G401 (cell line): ENCODE results near the gene USP33. TPM values are rescaled to one million over a fixed set of nuclear protein-coding genes. Genes with fewer than 3 reads are reported as not detected.
"Not testable (repeated sequence)": the region's sequence is repeated elsewhere in the genome, so short reads cannot be mapped to it uniquely, and the experiment has no call there.

ENCODE experiments used
- DNase-seq: peaks from one replicate; pipeline ENCODE4 v3.0.0-alpha.2; 2015; ENCODE audit warnings: low spot score
- in situ Hi-C: cut with HindIII; loops from 2 replicates; pipeline ENCODE4 v1.10.0; 2016; ENCODE audit warnings: low sequenced_read_pairs, mixed read lengths
- total RNA-seq: library from RNA; depleted of rRNA; stranded (reverse); fragments of >200 nt; shearing (Covaris generic); gene quantifications from 2 replicates; pipeline ENCODE4 v1.2.3, GENCODE V29; 2014

Gene USP33
- total RNA-seq, 1 experiment from 2014 or later: 67.4 TPM

DNA sequence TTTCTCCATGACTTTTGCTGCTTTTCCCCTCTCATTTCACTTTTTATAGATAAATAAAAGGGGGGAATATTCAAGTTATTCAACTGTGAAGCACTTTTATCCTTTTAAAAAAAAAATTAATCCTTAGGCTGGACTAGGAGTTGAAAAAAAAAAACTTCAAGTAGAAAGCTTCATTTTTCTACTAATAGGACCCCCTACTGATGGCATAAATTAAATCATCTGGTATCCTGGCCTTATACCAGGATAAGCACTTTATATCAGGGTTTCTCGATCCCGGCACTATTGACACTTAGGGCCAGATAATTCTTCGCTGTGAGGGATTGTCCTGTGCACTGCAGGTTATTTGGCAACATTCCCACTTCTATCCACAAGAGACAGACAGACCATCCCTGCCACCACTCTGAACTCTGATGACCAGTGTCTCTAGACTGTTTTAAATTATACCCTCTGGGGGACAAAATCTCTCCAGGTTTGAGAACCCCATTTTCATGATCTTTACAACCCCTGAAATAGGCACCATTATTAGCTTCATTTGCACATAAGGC, 17.6 kb downstream of the USP33 start:
- in situ Hi-C loops: no loop called here
- DNase-seq: peak; percentile 22

DNA sequence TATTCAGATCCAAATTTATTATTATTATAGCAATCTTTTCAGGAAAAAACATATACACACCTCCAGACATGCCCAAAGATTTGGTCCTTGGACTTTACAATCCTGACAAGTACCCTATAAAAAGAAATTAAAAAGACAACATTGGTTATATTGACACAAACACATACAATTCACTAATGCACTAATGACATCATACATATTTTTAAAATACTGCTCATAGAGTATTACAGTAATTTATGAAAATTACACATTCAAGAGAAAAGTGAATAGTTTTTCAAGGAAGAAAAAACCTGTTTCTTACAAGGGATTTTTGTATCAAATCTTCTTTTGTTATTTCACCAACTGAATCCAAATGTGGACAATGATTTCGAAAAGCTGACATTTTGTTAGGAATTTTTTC, 18.3 kb downstream of the USP33 start:
- in situ Hi-C loops: no loop called here
- no peak for DNase-seq

DNA sequence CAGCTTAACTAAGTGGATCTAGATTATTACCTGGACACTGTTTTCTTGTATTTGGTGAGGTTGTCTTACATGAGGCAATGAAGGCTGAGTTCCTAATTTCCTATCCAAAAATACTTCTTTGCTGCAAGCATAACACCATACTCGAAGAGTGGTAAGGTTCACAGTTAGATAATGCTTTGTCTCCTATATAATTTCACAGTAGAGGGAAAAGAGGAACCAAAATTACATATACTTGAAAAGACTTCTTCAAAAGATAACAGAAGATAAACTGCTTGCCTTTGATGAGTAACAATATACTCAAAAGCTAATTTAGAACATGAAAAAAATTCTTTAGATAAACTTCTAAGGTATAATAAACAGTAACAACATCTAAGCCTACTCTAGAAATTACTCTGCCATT, 20.4 kb downstream of the USP33 start:
- no peak for DNase-seq
- in situ Hi-C loops: no loop called here

DNA sequence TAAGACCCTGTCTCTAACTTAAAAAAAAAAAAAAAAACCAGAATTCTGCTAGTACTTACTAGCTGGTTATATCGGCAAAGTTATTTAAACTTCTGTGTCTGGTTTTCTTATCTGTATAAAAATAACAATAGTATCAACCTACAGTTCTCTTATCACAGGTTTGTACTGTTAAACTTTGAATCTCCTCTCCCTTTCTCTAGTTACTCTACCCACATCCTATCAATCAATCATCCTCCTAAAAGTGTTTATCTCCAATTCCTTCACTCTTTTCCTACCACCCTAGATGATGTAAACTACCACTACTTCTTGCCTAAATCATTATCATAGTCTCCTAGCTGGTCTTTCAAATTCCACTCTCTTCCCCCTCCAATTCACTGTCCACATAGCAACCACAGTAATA, 27.6 kb downstream of the USP33 start:
- in situ Hi-C loops: no loop called here
- no peak for DNase-seq

GRCh38 chr1:77725706-77726105, 33.9 kb downstream of the USP33 start:
- no peak for DNase-seq
- in situ Hi-C loops: no loop called here

DNA sequence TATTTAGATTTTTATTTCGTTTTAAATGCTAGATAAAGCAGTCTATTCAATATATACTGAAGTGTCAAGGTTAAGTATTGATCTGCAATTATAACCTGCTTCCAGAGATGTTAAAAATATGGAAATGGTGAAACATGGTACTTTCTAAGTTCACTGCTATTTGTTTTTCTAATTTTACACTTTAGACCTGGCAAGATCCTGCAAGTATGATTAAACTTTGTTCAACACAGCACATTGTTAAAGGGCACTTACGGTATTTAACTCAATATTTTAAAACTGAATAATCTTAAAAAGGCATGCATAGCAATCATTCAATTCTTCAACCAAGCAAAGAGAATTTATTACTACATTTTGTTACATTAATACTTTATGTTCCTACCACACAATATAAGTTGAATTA, 41.5 kb downstream of the USP33 start:
- no peak for DNase-seq
- in situ Hi-C loops: no loop called here

DNA sequence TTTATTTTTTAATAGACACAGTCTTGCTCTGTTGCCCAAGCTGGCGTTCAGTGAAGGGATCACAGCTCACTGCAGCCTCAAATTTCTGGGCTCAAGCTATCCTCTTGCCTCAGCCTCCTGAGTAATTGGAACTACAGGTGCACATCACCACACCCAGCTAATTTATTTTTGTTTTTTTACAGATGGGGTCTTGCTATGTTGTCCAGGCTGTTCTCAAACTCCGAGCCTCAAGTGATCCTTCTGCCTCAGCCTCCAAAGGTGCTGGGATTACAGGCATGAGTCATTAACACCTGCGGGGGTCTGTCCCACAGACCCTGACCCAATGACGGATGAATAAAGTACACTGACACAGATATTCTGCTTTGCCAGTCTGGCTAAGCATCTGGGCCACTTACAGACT, 43.6 kb downstream of the USP33 start:
- no peak for DNase-seq
- in situ Hi-C loops: no loop called here

DNA sequence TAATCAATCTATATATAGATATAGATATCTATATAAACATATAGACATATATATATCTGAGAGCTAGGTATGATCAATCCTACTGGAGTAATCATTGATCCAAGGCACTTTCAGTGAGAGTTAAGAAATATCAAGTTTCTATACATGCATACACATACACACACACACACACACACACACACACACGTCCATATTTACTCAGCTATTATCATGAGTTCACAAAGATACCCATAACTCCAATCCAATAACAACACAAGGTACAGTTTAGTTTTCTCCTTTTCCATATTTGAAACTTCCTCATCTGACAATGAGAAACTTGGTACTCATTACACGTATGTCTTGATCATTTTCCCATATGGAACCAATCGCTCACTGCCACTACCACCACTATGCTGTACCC, 49.9 kb downstream of the USP33 start:
- DNase-seq: no peak
- in situ Hi-C loops: no loop called here

DNA sequence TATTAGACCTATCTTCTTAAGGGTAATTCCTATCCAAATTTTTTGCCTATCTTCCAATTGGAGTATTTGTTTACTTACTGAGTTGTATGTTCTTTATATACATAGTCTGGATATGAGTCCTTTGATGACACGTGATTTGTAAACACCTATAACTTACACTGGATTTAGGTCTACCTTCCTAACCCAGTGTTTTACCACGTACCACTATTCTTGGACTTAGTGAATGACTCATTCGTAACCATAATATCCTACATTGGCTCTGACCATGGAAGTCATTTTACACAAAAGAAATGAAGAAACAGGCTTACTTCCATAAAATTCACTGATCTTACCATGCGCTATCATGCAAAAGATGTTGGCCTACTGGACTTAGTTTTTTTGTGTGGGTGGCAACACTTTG, 53.3 kb downstream of the USP33 start:
- in situ Hi-C loops: no loop called here
- DNase-seq: no peak

- in situ Hi-C loops: no loop called here
- no peak for DNase-seq
Measured at GRCh38 chr1:77704736-77705135, 54.9 kb downstream of the USP33 start.

DNA sequence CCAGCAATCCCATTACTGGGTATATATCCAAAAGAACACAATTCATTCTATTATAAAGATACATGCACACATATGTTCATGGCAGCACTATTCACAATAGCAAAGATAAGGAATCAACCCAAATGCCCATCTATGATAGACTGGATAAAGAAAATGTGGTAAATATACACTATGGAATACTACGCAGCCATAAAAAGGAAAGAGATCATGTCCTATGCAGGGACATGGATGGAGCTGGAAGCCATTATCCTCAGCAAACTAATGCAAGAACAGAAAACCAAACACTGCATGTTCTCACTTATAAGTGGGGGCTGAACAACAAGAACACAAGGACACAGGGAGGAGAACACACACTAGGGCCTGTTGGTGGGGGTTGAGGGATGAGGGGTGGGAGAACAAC, 60.0 kb downstream of the USP33 start:
- in situ Hi-C loops, DNase-seq: not testable (repeated sequence)

- DNase-seq: no peak
- in situ Hi-C loops: no loop called here
Measured at GRCh38 chr1:77697441-77697840, 62.2 kb downstream of the USP33 start.

DNA sequence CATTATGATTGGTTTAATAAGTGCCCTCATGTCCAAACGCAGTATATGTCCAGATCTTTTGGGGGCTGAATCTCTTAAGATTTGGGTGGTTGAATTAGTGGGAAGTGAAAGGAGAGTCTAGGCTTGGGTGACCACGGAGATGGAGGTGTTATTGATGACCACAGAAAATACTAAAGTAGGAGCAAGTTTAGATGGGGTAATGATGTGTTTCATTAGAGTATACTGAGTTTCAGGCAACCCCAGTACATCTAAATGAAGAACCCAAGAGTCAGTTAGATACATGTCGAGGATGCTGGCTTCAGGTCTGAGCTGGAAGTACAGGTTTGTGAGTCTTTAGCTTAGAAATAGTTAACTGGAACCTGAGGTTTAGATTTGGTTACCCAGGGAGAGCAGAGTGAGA, 70.7 kb downstream of the USP33 start:
- DNase-seq: no peak
- in situ Hi-C loops: no loop called here

DNA sequence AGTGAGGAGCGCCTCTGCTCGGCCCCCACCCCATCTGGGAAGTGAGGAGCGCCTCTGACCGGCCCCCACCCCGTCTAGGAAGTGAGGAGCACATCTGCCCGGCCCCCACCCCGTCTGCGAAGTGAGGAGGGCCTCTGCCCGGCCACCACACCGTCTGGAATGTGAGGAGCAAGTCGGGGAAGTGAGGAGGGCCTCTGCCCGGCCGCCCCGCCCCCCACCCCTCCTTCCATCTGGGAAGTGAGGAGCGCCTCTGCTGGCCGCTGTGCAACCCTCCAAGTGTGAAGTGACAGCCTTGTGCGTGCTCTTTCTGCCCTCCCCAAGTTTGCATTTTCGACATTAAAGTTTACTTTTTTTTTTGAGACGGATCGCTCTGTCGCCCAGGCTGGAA, 72.1 kb downstream of the USP33 start:
- no peak for DNase-seq
- in situ Hi-C loops: no loop called here

DNA sequence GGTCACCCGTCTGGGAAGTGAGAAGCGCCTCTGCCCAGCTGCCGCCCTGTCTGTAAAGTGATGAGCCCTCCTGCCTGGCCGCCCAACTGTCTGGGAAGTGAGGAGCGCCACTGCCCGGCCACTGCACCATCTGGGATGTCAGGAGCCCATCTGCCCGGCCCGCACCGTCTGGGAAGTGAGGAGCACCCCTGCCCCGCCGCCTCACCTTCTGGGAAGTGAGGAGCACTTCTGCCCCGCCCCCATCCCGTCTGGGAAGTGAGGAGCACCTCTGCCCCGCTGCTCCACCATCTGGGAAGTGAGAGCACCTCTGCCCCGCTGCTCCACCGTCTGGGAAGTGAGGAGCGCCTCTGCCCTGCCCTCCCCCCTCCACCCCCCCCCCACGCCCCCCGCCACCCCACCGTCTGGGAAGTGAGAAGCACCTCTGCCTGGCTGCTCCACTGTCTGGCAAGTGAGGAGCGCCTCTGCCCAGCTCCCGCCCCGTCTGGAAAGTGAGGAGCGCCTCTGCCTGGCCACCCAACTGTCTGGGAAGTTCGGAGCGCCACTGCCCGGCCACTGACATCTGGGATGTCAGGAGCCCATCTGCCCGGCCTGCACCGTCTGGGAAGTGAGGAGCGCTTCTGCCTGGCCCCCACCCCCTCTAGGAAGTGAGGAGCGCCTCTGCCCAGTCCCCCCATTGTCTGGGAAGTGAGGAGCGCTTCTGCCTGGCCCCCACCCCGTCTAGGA, 72.7 kb downstream of the USP33 start:
- in situ Hi-C loops: no loop called here
- DNase-seq: no peak

- in situ Hi-C loops: no loop called here
- DNase-seq: peak; percentile 83
Measured at GRCh38 chr1:77683160-77684148, 76.2 kb downstream of the USP33 start.

DNA sequence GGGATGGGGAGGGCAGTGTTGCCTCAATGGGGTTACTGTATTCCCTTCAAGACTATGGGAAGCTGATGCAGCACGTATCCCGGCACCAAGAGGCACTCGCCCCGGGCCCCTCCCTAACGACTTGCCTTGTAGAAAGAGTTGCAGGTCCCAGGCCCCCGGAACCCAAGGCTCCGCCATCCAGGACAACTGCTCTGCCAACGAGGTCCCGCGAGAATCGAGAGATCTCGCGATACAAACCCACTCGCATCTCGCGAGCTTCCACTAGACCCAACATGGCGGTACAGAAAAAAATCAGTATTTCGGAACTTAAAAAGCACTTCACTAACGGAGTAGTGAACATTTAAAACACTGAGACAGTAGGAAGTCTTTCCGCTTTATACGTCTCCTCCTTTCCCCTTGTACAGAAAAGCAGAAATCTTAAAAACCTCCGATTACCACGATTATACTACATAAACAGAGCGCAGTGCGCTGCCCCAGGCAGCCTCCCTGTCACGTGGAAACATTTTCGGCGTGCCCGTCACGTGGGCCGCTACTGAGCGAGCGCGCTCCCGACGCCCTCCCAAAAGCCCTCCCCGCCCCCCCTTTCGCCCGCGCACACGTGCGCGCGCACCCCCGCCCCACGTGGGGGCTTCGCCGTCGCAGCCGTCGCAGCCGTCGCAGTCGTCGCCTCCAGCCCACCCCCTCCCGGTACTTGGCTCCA, 77.0 kb downstream of the USP33 start, which contains the start of gene ZZZ3:
TSS of gene ZZZ3 (minus strand) at position 199 of the 700 bp plus-strand sequence. CDS start 49,304 bp downstream, outside the sequence.
- in situ Hi-C loops: no loop called here
- DNase-seq: peak; percentile 94

DNA sequence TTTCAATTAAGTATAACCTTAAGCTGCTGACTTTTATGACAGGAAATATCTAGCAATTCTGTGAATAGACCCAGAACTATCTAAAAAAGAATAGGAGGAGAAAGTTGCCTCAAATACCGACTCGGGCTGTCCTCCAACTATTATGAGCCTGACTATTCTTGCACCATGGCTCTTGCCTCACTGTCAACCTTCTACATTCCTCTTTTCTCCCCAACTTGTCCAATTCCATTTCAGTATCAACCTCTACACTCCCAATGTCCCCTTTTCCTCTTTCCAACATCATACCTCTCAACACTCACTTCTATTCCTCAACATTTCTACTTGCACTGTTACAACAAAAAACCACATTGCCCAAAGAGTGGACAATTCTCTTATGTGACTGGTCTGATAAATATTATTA, 79.5 kb downstream of the USP33 start:
- no peak for DNase-seq
- in situ Hi-C loops: no loop called here
